ENCODE results near the gene ACO2. TPM values are rescaled to one million over a fixed set of nuclear protein-coding genes. Genes with fewer than 3 reads are reported as not detected.

ACO2 gene
- total and polyA plus RNA-seq, 2 of the 13 experiments (the other 11 are each of a cell fraction or from before 2014, with no cell fraction given), result 19.2 to 45.6 TPM

GRCh38 chr22:41513391-41513790, 44.5 kb downstream of the ACO2 start (continued):
- TF ChIP-seq FOSL1 (CRISPR knock-in tag; IDR thresholded peaks at IDR 0.05; ENCODE audit: borderline replicate concordance) (no peak), ZNF598 (CRISPR knock-in tag; IDR thresholded peaks at IDR 0.05; ENCODE audit: borderline replicate concordance) (no peak), ZFP36L2 (CRISPR knock-in tag; IDR thresholded peaks at IDR 0.05) (no peak), MYC (CRISPR knock-in tag; IDR thresholded peaks at IDR 0.05; ENCODE audit: borderline replicate concordance) (no peak), ZNF883 (CRISPR knock-in tag; IDR thresholded peaks at IDR 0.05; ENCODE audit: not compliant biosample characterization) (no peak), SOX13 (IDR thresholded peaks at IDR 0.05) (no peak), SOX13 (CRISPR knock-in tag; conservative IDR thresholded peaks at IDR 0.05 in 1 of 2, IDR thresholded peaks at IDR 0.05 in 1 of 2) (no peak), ZNF580 (CRISPR knock-in tag; IDR thresholded peaks at IDR 0.05; ENCODE audit: borderline replicate concordance, low read depth) (no peak), TEAD2 (CRISPR knock-in tag; IDR thresholded peaks at IDR 0.05) (no peak), ZKSCAN1 (IDR thresholded peaks at IDR 0.05; ENCODE audit: low read length) (no peak)
- TF ChIP-seq, protein P1, sequence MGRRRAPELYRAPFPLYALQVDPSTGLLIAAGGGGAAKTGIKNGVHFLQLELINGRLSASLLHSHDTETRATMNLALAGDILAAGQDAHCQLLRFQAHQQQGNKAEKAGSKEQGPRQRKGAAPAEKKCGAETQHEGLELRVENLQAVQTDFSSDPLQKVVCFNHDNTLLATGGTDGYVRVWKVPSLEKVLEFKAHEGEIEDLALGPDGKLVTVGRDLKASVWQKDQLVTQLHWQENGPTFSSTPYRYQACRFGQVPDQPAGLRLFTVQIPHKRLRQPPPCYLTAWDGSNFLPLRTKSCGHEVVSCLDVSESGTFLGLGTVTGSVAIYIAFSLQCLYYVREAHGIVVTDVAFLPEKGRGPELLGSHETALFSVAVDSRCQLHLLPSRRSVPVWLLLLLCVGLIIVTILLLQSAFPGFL (CRISPR knock-in tag; IDR thresholded peaks at IDR 0.05), result no peak
- TF ChIP-seq, protein P2, sequence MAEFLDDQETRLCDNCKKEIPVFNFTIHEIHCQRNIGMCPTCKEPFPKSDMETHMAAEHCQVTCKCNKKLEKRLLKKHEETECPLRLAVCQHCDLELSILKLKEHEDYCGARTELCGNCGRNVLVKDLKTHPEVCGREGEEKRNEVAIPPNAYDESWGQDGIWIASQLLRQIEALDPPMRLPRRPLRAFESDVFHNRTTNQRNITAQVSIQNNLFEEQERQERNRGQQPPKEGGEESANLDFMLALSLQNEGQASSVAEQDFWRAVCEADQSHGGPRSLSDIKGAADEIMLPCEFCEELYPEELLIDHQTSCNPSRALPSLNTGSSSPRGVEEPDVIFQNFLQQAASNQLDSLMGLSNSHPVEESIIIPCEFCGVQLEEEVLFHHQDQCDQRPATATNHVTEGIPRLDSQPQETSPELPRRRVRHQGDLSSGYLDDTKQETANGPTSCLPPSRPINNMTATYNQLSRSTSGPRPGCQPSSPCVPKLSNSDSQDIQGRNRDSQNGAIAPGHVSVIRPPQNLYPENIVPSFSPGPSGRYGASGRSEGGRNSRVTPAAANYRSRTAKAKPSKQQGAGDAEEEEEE (CRISPR knock-in tag; IDR thresholded peaks at IDR 0.05; ENCODE audit: borderline replicate concordance), result no peak

All from HepG2 (cell line).